ENCODE measurements around the gene PRPSAP2.
"Not testable (repeated sequence)": the region's sequence is repeated elsewhere in the genome, so short reads cannot be mapped to it uniquely, and the experiment has no call there.

The PRPSAP2 gene

DNA sequence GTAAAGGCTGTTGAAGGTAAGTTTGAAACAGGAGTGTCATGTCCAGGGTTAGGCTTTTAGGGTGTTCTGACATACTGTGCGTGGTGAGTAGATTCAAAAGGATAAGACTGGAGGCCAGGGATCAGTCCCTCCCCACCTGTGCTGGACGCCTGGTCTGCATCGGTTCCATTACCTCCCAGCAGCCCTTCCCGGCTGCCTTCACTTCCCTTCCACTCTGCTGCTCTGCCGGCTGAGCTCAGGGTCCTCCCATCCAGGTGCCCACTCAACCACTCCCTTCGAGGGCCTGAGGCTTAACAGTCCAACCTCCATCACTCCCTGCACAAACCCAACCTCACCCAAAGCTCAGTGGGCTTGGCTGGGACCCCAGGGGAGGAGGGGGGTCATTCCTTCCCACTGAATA lies 89.9 kb downstream of the PRPSAP2 start:
- DNase-seq = no peak

DNA sequence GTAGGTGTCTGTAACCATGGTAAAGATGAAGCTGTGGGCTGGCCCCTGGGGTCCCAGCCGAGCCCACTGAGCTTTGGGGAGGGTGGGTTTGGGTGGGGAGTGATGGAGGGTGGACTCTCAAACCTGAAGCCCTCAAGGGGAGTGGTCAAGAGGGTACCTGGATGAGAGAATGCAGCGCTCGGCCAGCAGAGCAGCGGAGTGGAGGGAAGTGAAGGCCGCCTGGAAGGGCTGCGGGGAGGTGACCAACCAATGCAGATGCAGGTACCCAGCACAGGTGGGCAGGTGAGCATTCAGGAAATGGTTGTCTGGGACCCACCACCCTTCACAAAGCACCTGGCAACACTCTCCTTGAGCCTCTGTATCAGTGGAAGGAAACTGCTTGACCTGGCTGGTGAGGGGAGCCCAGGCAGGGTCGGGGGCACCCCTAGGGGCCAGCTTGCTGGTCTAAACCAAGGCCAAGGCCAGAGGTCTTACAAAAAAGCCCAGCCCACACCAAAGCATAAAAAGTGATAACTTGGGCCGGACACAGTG lies 90.6 kb downstream of the PRPSAP2 start:
- no peak for DNase-seq

DNA sequence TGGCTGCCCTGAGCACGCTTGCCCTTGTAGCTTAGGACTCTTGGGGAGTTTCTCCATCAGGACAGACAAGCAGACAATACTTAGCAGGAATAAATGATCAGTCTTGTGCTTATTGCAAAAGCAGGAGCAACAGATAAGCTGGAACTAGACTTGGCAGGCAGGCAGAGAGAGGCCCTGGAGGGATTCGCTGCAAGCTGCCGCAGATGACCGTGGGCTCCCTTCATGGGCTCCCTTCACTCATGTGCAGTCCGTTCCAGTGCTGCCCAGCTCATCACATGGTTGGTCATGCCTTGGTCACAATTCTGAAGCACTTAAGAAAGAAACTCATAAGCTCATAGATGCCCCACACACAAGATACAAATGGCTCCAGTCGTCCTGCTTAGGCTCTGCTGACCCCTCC lies 91.6 kb downstream of the PRPSAP2 start:
- DNase-seq = no peak

DNA sequence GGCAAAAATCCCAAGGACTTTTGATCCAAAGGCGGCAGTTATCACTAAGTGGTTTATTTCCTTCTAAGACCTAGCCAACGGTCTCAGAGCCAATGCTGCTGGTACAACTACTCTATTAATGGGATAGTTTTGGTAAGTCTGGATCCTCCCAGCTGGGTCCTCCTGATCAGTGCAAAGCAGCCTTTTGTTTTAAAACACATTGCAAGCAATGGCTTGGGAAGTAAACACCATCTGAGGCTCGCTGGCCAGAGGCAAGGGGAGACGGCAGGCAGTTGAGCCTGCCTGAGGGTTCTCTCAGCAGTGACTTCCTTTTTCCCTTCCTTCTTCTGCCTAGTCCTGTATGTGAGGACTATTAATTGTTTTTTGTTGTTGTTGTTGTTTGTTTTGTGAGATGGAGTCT lies 92.4 kb downstream of the PRPSAP2 start:
- no peak for DNase-seq

DNA sequence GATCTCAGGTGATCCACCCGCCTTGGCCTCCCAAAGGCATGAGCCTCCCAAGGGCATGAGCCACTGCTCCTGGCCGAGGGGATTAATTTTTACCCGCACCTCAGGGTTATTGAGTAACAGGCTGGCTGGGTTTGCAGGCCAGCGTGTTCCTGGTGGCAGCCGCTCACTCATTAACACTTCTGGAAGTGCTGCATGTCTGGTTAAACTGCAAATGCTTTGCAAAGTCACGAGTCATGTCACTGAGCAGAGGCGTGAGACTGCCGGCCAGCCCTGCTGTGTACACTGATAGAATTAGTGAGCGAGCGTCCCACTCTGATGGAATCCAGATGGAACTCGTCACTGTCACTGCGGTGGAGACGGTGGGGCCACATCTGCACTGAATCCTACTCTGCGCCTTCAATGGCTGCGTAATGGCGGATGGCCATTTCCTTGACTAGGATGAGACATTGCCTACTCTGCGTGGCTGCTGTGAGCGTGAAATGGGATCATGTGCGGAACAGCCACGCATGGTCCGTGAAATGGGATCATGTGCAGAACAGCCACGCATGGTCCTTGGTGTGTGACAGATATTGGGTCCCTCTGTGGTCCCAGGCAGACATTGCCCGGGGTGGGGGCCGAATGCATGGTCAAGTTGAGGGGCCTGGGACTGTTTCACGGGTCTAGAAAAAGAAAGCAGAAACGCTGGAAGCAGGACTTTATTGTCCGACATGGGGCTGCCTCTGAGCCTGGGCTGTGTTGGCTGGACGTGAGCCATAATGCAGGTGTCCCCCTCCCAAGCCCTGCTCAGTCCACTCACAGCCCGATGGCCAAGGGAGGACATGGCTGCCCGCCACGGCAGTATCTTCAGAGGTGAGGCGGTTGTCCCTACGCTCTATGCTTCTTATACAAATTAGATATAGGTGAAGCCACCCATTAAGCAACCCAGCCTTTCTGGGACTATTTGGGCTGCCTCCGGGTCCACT lies 93.3 kb downstream of the PRPSAP2 start:
- DNase-seq = no peak

DNA sequence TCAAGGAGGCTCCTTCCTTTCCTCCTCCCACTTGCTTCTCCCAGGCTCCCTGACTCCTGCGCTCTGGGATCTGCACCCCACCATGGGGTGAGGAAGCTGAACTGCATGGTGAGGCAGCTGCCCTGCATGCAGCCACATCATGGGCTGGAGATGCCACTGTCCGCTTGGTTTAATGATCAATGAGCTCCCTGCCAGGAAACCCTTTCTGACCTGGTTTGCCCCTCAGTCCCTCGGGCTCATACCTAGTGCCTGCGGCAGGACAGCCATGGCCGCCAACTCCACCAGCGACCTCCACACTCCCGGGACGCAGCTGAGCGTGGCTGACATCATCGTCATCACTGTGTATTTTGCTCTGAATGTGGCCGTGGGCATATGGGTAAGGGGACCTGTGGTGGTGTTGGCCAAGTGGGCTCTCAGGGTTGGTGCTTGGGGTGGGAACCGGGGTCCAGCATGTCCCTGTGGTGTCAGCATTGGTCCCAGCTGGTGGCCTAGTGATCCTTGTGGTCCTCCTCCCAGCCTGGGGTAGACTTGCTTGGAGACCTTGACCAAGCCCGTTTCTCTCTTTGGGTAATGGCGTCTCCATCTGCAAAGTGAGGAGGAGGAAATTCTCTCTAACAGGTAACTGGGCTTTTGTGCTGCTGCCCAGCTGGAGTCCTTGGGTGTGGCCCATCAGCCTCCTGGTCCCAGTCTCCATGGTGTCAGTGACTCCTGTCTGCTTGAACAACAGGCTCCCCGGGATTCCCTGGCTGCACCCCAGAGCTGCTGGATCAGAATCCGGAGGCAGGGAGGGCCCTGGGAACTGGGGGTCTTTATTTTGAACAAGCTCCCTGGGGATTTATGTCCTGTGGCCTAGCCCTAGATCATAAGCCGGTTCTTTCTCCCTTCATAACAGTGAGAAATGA lies 94.3 kb downstream of the PRPSAP2 start, which contains the start of gene SLC5A10:
Gene SLC5A10 (plus strand): TSS at position 225 of the 902 bp plus-strand sequence. CDS start 41 bp downstream, at position 266.
- DNase-seq = no peak

DNA sequence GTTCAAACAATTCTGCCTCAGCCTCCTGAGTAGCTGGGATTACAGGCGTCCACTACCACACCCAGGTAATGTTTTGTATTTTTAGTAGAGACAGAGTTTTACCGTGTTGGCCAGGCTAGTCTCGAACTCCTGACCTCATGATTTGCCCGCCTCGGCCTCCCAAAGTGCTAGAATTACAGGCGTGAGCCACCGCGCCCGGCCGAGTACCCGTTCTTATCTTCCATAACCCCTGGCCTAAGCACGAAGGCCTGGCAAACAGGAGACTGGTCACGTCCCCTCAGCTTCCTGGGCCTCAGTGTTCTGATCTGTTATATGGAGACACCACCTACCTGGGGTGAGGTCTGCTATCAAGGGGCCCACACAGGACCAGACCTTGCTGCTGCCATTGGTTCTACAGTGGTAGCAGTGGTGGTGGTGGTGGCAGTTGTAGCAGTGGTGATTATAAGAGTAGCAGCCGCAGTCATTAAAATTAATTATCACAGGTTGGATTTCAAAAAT lies 95.3 kb downstream of the PRPSAP2 start:
- no peak for DNase-seq

DNA sequence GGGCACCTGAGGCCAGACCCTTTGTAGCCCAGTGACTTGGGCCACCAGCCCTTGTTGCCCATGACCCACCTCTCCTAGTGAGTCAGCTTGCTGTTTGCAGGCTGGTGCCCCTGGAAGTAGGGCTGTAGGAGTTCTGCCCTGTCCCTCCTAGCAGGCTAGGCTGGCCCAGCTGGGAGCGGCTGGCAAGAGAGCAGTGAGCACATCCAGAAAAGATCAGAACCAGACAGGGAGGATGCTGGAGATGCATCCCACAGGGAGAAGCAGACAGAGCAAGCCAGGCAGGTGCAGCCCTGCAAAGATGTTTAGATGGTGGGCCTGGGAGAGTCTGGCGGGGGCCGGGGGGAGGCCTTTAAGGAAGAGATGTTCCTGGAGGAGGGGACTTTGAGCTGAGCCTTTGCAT lies 96.4 kb downstream of the PRPSAP2 start:
- DNase-seq = no peak

DNA sequence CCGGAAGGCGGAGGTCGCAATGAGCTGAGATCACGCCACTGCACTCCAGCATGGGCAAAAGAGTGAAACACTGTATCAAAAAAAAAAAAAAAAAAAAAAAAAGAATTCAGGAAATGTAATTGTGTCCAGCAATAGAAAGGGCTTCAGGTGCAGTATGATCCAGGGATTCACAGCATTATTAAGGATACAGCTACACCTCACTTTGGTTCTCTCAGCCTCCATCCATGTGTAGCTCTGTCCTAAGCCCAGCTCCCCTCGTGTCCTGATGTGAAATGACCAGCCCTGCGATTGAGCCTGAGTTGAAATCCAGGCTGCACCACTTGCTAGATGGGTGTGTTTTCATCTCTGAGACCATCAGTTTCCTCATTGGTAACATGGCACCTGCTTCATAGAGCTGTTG lies 97.1 kb downstream of the PRPSAP2 start:
- no peak for DNase-seq

DNA sequence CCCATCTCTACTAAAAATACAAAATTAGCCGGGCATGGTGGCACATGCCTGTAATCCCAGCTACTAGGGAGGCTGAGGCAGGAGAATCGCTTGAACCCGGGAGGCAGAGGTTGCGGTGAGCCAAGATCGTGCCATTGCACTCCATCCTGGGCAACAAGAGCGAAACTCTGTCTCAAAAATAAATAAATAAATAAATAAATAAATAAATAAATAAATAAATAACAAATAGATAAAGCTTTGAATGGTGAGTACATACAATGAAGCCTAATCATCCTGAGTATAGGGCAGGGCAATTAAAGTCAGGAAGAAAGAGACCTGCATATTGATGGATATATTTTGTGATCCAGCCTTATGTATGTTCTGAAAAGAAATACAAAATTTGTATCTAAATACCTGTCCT lies 98.1 kb downstream of the PRPSAP2 start:
- not testable (repeated sequence) for DNase-seq

DNA sequence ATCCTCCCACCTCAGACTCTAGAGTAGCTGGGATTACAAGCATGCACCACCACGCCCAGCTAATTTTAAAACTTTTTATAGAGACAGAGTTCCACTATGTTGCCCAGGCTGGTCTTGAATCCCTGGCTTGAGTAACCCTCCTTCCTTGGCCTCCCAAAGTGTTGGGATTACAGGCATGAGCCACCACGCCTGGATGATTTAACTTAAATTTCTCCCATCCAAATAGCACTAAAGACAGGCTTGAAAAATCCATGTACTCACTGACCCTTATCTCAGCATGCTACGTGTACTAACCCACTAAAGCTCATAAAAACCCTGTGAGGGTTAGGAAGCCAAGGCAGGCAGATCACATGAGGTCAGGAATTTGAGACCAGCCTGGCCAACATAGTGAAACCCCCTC lies 98.7 kb downstream of the PRPSAP2 start:
- DNase-seq = no peak

DNA sequence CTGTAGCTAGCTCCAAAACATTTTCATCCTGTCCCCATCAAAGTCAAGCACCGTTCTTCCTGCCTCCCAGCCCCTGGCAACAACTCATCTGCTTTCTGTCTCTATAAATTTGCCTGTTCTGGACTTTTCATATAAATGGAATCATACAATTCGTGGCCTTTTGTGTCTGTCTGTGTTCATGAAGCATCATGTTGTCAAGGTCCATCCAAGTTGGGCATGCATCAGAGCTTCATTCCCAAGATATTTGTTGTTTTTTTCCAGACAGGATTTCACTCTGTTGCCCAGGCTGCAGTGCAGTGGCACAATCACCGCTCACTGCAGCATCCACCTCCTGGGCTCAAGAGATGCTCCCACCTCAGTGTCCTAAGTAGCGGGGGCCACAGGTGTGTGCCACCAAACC lies 99.9 kb downstream of the PRPSAP2 start:
- no peak for DNase-seq

DNA sequence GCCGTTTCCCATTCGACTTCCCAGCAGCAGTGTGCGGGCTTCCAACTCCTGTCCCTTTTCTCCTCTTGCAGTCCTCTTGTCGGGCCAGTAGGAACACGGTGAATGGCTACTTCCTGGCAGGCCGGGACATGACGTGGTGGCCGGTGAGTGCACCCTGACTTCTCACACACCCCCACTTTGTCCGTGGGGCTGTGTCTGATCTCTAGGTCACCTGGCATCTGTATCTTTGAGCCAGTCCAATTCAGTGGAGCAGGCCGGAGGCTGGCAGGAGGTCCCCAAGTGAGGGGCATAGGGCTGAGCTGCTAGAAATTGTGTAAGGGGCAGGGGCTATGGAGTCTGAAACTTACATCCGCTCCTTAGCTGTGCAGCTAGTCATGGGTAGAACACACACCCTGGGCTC lies 100.7 kb downstream of the PRPSAP2 start:
- no peak for DNase-seq

DNA sequence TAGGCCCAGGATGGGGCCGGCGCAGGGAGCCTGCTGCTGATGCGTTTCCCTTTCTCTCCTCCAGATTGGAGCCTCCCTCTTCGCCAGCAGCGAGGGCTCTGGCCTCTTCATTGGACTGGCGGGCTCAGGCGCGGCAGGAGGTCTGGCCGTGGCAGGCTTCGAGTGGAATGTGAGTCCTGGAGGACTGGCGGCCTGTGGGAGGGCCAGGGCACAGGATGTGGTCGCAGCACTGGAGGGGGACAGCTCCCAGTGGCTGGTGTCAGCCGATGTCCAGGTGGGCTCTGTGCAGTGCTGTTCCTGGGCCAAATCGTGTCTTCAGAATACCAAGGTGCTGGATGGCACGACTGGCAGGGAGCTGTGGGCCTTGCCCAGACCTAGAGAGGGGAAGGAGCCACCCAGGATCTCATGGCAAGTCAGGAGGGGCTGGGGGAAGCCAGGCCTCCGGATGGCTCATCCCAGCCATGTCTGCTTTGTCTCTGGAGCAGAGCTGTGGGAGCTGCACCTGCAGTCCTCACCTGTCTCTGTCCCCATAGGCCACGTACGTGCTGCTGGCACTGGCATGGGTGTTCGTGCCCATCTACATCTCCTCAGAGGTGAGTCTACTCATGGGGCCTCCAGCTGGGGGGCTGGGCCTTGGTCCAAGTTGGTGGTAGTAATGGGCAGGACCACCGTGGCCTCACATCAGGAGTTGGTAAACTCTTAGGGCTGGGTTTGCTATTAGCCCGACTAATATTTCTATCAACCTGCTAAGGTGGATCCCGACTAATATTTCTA lies 101.3 kb downstream of the PRPSAP2 start:
- no peak for DNase-seq

DNA sequence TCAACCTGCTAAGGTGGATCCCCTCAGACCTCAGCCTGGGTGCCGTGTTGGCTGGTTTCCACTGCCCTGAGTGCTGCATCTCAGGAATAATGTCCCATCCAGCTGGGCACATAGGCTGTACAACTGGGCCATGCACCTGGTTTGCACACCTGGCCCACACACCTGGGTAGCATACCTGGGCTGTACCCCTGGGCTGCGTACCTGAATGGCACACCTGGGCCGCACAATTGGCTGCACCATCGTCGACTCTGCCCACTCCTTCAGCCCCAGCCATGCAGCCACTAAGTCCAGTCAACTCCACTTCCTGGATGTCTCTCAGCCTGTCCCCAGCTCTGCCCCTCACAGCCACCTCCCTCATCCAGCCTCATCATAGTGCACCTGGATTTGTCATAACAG lies 101.9 kb downstream of the PRPSAP2 start:
- no peak for DNase-seq

DNA sequence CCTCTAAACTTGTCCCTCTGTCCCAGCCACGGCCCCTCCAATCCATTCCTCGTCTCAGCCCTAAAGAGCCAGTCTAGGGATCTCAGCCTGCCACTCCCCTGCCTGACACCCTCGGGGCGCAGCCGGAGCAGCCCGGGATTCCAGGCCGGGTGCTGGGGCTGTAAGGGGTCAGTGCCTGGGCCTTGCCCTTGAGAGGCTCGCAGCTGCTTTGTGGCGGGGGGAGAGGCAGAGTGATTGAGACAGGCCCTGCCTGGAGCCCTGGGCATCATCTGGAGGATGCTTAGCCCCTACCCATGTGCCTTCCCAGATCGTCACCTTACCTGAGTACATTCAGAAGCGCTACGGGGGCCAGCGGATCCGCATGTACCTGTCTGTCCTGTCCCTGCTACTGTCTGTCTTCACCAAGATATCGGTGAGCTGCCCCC lies 102.3 kb downstream of the PRPSAP2 start:
- no peak for DNase-seq

DNA sequence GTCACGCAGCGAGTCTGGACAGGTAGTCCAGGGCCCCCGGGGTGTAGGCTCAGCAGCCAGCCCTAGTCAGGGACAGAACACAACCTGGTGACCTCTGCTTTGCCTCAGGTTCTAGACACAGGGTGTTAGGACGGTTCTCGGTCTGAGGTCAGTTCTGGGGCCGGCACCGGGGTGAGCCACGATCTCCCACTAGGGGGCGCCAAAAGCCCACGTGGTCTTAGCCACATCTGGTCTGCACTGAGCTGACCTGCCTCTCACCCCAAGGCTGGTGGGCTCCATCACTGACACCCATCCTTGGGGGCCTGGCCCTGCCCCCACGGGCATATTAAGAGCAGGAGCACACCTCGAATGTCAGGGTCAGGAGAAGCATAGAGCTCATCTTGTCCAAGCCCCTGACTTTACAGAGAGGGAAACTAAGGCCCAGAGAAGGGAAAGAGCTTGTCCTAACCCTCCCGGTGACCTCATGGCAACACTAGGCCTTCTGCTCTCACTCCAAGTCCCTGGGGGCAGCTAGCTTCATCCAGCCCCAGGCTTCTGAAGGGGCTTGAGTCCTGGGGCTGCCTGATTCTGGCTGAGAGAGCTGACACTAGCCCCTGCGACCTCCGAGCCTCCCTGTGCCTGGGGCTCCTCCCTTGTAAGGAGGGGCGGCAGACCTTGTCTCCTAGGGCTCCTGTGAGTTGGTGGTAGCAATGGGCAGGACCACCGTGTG lies 103.0 kb downstream of the PRPSAP2 start:
- no peak for DNase-seq

DNA sequence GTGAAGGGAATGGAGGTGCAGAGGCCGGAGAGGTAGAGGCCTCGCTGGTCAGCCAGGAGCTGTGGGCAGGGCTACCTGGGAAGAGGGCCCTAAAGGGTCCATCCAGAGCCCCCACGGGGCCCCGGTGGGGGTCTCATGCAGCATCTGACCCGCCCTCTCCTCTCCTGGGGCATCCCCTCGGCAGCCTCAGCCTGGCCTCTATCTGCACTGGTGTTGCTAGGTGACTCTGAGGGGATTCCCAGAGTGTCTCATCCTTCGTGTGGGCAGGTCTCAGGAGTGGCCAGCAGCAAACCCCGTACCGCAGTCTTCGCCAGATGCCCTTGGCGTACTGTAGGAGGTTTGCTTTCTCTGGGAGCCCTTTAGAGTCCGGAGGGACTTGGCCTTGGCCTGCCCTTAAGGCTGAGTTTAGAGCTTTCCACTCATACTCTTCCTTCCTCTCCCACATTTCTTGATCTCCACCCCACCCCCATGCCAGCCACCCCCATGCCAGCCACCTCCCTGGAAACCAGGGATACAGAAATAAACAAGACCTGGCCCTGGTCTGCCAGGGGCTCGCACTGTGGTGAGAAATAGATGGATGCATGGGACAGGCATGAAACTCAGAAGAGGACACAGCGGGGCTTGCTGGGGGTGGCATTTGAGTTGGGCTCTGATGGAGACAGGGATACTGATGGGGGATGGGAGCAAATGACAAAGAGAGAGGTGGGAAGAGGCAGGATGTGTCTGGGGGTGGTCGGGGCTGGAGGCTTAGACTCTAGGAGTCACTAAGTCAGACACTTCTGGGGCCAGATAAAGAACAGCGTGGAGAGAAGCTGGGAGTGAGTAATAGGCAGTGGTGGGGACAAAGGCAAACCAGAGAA lies 103.9 kb downstream of the PRPSAP2 start:
- no peak for DNase-seq

DNA sequence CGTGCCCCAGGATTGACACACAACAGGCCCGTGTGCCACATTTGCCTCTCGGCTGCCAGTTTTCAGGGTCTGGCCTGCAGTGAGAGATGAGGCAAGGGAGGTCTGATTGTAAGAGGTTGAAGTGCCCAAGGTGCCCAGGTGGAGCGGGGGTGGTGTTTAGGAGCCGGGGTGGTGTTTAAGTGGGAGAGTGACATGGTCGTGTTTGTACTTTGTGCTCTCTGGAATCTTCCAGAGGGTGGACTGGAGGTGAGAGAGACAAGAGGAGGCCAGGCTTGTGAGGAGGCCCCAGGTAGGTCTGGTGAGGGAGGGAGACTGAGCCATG lies 104.5 kb downstream of the PRPSAP2 start:
- no peak for DNase-seq

DNA sequence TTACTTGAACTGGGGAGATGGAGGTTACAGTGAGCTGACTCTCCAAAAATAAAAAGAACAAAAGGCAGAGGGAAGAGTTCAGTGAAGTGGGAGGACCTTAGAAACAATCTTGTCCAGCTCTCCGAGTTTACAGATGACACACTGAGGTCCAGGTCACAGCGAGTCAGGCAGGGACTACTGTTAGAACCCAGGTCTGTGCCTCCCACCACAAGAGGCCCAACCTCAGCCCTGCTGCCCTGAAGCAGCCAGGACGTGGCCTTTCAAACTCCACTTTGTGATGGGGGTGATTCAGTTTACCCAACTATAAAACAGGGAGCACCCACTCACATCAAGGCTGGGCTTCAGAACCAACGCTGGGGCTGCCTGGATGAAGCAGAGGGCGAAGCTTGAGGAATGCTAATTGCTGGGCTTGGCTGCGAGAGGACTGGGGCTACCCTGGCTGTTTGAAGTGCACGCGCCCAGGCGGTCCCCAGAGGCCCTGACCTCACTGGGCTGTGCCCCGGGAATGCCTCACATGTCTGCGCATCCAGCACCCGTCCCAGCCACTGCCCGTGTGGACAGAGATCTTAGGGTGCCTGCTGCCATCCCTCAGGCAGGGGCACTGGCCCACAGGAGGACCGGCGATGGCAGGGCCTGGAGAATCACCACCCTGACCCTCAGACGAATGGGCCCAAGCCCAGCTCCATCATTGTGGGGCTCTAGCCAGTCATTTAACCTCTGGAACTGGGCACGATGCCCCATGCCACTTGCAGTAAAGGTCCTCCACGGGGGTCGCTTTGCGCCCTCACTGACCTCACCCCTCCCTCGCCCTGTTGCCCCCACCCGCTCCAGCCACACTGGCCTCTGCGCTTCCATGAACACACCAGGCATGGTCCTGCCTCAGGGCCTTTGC lies 105.4 kb downstream of the PRPSAP2 start:
- DNase-seq = no peak

Measured in GF-D8 (cell line).